Non-pigmented ciliary epithelial cell (primary cell): Measurements from ENCODE around the gene ANO3.

Source experiments
- DNase-seq: peaks from one replicate; pipeline ENCODE4 v3.0.0-alpha.2; 2010; ENCODE audit warnings: low read depth

The ANO3 gene

DNA sequence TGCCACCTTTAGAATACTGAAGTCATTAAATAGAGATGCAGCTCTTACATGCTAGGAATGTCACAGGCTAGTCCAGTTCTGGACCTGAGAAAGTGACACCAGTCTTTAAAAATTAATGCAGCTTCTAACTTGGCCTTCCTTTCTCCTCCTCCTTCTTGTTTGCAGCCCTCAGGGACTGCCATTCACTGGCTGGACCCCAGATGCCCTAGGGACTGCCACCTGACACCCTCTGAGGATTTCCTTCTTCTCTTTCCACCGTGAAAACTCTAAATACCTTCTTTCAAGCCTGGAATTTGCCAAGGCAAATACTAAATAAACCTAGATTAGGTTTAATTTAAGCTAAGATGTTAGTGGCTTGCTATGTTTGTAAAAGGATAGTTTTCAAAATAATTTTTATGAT is 161.7 kb downstream of the ANO3 start:
- DNase-seq: no peak

DNA sequence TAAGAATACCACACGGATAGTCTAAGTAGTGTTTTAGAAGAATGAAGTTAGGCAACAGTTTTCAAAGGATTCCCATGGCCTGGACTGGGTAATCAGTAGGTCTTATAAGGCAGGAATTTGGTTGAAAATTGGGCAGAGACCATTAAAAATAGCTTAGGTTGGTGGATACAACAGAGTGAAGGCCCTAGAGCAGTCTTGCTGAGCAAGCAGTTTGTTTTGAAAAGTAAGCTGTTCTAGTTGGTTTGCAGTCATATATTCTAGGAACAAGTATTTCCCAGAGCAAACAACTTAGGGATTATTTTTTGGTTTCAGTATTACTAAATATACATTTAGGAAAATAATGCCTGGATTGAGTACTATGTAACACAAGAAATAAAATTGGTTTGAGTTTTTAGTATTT is 175.3 kb downstream of the ANO3 start:
- DNase-seq: no peak

- no peak for DNase-seq
Measured at GRCh38 chr11:26510164-26510563, 178.2 kb downstream of the ANO3 start.

- no peak for DNase-seq
Measured at GRCh38 chr11:26510756-26511155, 178.8 kb downstream of the ANO3 start.

DNA sequence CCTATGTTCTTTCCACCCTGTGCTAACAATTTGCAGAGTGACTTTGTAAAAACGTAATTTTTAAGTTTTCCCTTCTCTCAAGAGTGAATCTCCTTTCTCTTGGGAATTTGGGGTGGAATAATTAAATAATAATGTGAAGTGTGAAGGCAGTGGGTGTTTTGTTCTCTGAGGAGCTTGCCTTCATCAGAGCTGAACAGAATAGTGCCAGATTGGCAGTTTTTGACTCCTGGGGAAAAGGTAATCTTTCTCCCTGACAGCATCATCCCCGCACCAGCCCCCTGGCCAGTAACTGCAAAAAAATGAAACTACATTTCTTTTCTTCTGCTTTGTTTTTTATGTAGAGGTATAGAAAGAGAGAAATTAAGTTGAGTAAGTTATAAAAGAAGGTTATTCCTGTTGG is 180.3 kb downstream of the ANO3 start:
- no peak for DNase-seq

DNA sequence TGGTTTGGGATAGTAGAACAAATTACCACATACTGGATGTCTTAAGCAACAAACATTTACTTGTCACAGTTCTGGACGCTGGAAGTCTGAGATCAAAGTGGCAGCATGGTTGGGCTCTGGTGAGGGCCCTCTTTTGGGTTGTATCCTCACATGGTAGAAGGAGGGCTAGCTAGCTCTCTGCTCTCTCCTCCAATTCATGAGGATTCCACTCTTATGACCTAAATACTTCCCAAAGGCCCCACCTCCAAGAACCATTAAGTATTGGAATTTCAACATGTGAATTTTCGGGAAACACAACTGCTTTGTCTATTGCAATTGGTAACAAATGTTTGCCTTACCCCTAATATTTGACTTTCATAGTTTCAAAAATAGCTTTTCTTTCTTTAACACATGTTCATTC is 187.5 kb downstream of the ANO3 start:
- no peak for DNase-seq

DNA sequence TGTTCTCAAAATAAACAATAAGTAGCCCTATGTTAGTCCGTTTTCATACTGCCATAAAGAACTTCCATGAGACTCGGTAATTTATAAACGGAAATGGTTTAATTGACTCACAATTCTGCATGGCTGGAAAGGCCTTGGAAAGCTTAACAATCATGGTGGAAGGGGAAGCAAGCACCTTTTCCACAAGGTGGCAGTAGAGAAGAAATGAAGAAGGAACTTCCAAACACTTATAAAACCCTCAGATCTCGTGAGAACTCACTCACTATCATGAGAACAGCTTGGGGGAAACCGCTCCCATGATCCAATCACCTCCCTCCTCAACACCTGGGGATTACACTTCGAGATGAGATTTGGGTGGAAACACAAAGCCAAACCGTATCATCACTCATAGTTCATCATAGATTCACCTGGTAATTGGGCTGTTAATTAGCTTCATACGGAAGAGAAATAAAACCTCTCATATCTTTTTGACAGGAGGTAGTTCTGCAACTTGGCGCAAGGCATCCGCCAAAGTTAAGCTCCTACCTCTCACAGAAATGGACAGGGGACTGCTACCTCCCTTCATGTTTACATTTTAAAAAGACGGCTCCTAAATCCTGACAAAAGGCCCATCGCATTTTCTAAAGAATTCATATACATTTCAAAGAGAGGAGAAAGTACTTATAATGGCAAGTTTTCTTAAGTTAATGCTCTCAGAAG is 191.1 kb downstream of the ANO3 start:
- no peak for DNase-seq

- DNase-seq: peak; percentile 1
Measured at GRCh38 chr11:26527685-26528084, 195.8 kb downstream of the ANO3 start.

DNA sequence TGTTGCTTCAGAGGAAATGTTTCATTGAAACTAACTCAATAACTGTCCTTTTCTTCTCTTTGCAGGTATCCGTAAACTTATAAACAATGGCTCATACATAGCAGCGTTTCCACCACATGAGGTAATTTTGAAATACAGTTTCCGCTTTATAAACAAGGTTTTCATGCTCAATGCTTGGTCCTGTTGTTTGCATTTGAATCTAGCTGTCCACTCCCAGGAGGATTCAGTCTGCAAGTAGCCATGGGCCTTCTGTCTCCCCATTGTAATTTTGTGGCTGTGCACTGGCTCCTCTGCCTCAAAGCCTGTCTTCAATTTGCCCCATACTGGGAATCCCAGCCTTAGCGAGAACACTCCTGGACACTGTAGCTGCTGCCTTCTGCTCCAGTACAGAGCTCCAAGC is 205.4 kb downstream of the ANO3 start:
- no peak for DNase-seq

GRCh38 chr11:26539517-26539916 is 207.6 kb downstream of the ANO3 start:
- DNase-seq: no peak

DNA sequence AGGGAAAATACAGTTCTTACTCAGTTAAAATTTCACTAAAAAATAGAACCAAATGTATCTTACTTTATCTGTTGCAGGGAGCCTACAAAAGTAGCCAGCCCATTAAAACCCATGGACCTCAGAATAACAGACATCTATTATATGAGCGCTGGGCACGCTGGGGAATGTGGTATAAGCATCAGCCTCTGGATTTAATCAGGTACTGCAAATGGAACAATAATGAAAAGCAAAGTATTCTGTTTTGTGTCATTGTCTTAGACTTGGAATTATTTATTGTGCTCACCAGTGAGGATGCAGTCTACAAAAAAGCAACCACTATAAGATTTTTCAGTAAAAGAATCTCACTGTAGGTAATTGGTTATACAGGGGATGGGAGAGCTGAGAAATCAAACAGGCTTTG is 209.9 kb downstream of the ANO3 start:
- DNase-seq: no peak

DNA sequence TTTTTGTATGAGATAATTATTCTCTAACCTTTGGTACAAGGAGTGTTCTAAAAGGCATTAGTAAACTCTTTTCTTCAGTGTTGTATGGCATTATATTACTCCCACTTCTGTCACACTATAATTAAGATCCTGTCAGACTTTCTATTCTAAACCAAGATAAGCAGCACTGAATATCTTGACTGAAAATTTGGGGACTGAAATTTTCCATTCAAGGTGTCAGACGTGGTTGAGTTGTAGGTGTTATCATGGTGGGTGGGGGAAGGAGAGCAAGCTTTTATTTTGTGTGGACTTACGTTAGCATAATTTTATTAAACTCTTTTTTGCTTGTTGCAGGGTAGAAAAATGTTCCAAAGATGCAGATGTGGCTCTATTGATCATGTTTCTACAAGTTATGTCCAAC is 217.2 kb downstream of the ANO3 start:
- DNase-seq: no peak

DNA sequence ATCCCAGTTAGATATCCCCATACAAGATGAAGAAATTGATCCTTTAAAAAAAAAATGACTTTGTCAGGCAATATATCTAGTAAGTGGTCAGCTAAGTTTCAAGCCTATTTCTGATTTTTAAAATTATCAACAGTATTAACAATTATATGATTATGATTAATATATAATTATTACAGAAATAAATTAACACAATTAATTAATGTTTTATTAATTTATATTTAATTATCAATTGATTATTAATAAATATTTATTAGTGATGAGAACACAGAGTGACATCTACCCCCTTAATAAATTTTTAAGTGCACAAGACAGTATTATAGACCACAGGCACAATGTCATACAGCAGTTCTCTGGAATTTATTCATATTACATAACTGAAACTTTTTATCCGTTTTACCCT is 218.1 kb downstream of the ANO3 start:
- no peak for DNase-seq

- DNase-seq: no peak
Measured at GRCh38 chr11:26551186-26551801, 219.4 kb downstream of the ANO3 start.

DNA sequence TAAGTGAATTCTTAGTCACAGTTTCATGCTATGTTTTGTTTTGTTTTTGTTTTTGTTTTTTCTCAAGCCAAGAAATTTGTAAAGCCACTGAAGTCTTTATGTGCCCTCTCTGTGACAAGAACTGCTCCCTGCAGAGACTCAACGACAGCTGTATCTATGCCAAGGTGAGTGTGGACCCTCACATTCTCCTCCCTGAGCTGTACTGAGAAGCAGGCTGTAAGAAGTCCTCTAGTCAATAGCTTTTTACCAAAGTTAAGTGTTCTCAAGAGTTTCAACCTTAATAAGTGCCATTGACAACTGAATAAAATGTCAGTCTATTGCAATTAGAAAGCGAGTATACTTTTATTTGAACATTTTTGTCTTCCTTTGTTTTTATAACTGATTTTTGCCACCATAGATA is 221.3 kb downstream of the ANO3 start:
- DNase-seq: no peak

DNA sequence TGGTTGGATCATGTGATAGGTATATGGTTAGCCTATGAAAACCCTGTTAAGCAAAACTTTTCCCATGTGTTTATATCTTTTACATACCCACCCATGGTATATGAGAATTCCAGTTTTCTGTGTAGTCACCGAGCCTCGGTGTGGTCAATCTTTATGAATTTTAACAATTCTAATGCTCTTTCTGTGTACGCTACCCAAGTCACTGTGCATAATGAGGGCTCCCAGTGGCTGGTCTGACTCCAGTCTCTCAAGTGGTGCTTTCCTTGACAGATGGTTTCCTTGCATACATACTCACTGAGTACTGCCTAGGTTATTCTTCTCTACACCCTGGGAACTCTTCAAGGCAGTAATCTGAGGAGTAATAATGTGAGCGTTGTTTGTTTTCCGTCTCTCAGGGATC is 222.5 kb downstream of the ANO3 start:
- no peak for DNase-seq

- no peak for DNase-seq
Measured at GRCh38 chr11:26556582-26556981, 224.7 kb downstream of the ANO3 start.

DNA sequence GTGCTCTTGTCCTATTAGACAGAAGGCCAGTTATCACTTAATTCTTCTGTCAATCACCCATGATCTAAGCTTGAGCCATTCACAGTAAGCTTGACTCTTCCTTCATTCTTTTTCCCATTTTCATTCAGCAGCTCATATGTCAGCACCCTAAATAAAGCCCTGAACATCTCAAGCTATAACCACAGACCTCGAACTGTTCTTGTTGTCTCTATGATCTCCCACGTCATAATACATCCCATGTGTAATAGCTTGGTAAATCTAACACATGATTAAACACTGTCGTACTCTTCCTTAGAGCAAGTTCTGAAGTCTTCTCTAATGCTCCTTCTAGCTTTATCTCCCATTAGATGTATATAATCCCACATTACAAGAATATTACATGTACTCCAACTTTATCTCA is 225.7 kb downstream of the ANO3 start:
- DNase-seq: no peak

DNA sequence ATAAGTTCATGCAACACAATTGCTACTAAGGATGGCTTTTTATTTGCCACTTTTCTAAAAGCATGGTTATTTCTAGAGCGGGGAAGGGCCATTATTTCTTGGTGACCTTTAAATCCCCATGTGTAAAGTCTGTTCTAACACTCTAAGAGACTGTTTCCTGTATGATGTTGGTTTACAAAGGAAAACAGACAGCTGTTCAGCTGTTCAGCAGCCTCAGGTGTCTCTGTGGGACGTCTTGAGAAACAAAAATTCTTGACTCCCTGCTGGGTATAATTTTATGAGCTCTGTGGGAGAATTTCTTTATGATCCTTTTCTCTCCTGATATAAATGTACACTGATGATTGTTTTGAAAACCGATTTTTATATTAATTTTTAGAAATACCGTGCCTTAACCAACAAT is 226.3 kb downstream of the ANO3 start:
- DNase-seq: no peak

GRCh38 chr11:26569646-26570045 is 237.7 kb downstream of the ANO3 start:
- no peak for DNase-seq

GRCh38 chr11:26571861-26572654 is 240.1 kb downstream of the ANO3 start, which contains the start of gene MUC15:
MUC15 (minus strand) TSS chr11:26572263; CDS start chr11:26567094, 5,169 bp downstream.
- DNase-seq: no peak

DNA sequence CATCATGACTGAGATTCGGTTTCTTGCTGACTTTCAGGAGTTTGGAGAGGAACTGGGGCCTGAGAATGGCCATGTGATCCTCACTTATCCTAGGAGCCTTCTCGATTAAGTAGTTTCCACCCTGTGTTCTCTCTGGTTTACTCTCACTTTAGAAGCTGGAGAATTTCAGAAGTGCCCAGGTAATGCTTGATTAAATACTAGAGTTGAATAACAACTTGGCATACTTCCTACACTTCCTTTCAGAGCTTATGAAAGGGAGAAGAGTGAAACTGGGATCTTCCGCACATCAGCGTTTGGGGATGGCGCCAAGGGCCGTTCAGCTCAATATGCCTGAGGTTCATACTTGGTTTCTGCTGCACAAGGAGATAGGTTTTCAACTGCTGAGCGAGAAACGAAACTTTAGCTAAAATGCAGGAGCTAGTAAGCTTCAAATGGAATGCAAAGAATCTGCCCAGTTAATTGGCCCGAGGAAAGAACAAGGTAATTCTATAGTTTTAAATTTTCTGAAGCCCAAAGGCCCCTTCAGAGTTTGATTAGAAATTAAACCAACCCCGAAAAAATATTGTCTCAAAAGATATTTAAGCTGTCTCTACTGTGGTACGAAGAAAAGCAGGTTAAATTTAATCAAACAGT is 241.0 kb downstream of the ANO3 start:
- no peak for DNase-seq

DNA sequence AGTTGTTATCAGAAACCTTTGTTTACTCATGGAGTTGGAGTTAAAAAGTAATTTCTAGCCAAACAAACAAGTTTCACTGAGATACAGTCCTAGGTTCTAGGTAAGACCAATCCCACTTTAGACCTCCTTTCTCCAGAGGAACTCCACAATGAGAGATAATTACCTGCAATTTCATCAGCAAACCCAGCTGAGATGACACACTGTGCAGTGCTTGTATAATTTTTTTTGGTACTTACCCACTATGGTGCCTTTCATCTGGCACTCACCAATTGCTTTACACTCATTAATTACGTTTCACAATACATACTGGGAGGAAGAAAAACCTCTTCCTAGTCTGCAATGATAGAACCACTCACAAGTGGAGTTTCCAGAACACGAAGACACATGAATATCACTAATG is 242.0 kb downstream of the ANO3 start:
- DNase-seq: no peak
